Sigmoid colon (tissue), 4 donors: ENCODE measurements around the gene MECR.

ENCODE experiments used
- POLR2A ChIP-seq, 2 donors: fragments of 450-650 bp; IDR thresholded peaks; one replicate each; pipeline ENCODE4 v1.6.1; 2016; ENCODE audit warnings: antibody characterized with exemption in 2 of 2, mild to moderate bottlenecking in 2 of 2, moderate library complexity in 2 of 2
- POLR2AphosphoS5 ChIP-seq, 4 donors: sonication (generic); formaldehyde crosslinking; IDR thresholded peaks; one replicate each; pipeline ENCODE4 v1.6.1; 2017; ENCODE audit warnings: antibody characterized with exemption in 4 of 4
- TF ChIP-seq, protein P1 (sequence below), 4 experiments: fragments of 450-650 bp in 3 of 4; fragments of 200-600 bp in 1 of 4; IDR thresholded peaks; one replicate each; pipeline ENCODE4 v1.5.1; 2016 to 2019; ENCODE audit warnings: antibody characterized with exemption in 4 of 4, mild to moderate bottlenecking in 3 of 4, moderate library complexity in 2 of 4

DNA sequence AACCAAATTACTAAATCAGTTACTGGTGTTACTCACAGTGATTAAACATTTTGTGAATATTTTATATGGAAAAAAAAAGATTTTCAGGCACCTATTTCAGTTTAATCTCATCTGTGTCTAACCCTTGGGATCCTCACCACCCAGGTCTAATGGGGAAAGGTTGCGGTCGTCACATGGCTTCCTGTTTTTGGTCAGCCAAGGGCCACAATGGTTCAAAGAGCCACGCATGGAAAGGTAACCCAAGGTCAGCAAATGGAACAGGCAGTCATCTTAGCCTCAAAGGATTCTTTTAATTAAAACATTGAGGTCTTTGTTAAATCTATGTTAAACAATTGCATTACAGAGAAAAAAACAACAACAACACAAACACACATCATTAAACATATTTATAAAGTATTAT, 71.0 kb downstream of the MECR start:
- TF ChIP-seq POLR2A (IDR thresholded peaks at IDR 0.05) (no peak), POLR2AphosphoS5 (IDR thresholded peaks at IDR 0.05) (no peak)
- TF ChIP-seq, protein P1, sequence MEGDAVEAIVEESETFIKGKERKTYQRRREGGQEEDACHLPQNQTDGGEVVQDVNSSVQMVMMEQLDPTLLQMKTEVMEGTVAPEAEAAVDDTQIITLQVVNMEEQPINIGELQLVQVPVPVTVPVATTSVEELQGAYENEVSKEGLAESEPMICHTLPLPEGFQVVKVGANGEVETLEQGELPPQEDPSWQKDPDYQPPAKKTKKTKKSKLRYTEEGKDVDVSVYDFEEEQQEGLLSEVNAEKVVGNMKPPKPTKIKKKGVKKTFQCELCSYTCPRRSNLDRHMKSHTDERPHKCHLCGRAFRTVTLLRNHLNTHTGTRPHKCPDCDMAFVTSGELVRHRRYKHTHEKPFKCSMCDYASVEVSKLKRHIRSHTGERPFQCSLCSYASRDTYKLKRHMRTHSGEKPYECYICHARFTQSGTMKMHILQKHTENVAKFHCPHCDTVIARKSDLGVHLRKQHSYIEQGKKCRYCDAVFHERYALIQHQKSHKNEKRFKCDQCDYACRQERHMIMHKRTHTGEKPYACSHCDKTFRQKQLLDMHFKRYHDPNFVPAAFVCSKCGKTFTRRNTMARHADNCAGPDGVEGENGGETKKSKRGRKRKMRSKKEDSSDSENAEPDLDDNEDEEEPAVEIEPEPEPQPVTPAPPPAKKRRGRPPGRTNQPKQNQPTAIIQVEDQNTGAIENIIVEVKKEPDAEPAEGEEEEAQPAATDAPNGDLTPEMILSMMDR (IDR thresholded peaks at IDR 0.05): no peak
